K562 (cell line): ENCODE measurements around the gene SNX15.

Source experiments
- CBX5 ChIP-seq: IDR thresholded peaks from 2 replicates; pipeline ENCODE4 v1.6.1; 2014; ENCODE audit warnings: low read depth, borderline replicate concordance
- HMGXB4 ChIP-seq: sonication (generic); formaldehyde crosslinking; IDR thresholded peaks from 2 replicates; pipeline ENCODE4 v1.8.1; 2023; ENCODE audit warnings: mild to moderate bottlenecking, missing genetic modification reagents
- NFYB ChIP-seq: IDR thresholded peaks from 2 replicates; pipeline ENCODE4 v1.6.1; 2011; ENCODE audit warnings: mild to moderate bottlenecking, moderate library complexity; ENCODE audit not compliant: insufficient read length; ENCODE audit errors: extremely low read depth
- PHF20 ChIP-seq: fragments of 450-650 bp; IDR thresholded peaks from 2 replicates; pipeline ENCODE4 v1.6.1; 2018; ENCODE audit not compliant: partially characterized antibody
- POLR2AphosphoS2 ChIP-seq: IDR thresholded peaks from 2 replicates; pipeline ENCODE4 v1.6.1; 2012; ENCODE audit warnings: low read length, improper control_type of control experiment
- POLR2AphosphoS5 ChIP-seq: IDR thresholded peaks from 2 replicates; pipeline ENCODE4 v1.6.1; 2011; ENCODE audit warnings: mild to moderate bottlenecking, low read depth, low read length, moderate library complexity; ENCODE audit not compliant: control insufficient read depth, insufficient read depth
- SMAD1 ChIP-seq: fragments of 150-350 bp; IDR thresholded peaks from 2 replicates; pipeline ENCODE4 v1.6.1; 2014; ENCODE audit warnings: low read length, low read depth; ENCODE audit not compliant: partially characterized antibody
- TARDBP ChIP-seq: fragments of 450-650 bp; IDR thresholded peaks from 2 replicates; pipeline ENCODE4 v1.6.1; 2016
- ZBED1 ChIP-seq: IDR thresholded peaks from 2 replicates; pipeline ENCODE4 v1.6.1; 2014
- ZNF3 ChIP-seq: fragments of 250-450 bp; sonication (Bioruptor Pico); IDR thresholded peaks from 2 replicates; pipeline ENCODE4 v1.5.0; 2021; ENCODE audit warnings: mild to moderate bottlenecking, moderate library complexity
- ZSCAN29 ChIP-seq: fragments of 450-650 bp; IDR thresholded peaks from 2 replicates; pipeline ENCODE4 v1.6.1; 2017
- TF ChIP-seq, protein P1 (sequence below), 3 experiments: IDR thresholded peaks in 2 of 3; conservative IDR thresholded peaks in 1 of 3; 2 replicates each; pipeline ENCODE4 v1.5.1; 2011 to 2012; ENCODE audit warnings: low read length in 3 of 3, mild to moderate bottlenecking in 3 of 3, control low read depth in 2 of 3, improper control_type of control experiment in 1 of 3, inconsistent platforms in 1 of 3, low read depth in 1 of 3, mixed read lengths in 1 of 3, moderate library complexity in 1 of 3; ENCODE audit not compliant: insufficient read depth in 2 of 3

- TF ChIP-seq CBX5: no peak
- TF ChIP-seq ZBED1: no peak
- no peak for TF ChIP-seq ZNF3 (CRISPR knock-in tag)
- TF ChIP-seq POLR2AphosphoS5: no peak
- no peak for TF ChIP-seq NFYB
- TF ChIP-seq SMAD1: no peak
- TF ChIP-seq, protein P1, sequence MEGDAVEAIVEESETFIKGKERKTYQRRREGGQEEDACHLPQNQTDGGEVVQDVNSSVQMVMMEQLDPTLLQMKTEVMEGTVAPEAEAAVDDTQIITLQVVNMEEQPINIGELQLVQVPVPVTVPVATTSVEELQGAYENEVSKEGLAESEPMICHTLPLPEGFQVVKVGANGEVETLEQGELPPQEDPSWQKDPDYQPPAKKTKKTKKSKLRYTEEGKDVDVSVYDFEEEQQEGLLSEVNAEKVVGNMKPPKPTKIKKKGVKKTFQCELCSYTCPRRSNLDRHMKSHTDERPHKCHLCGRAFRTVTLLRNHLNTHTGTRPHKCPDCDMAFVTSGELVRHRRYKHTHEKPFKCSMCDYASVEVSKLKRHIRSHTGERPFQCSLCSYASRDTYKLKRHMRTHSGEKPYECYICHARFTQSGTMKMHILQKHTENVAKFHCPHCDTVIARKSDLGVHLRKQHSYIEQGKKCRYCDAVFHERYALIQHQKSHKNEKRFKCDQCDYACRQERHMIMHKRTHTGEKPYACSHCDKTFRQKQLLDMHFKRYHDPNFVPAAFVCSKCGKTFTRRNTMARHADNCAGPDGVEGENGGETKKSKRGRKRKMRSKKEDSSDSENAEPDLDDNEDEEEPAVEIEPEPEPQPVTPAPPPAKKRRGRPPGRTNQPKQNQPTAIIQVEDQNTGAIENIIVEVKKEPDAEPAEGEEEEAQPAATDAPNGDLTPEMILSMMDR (IDR thresholded peaks at IDR 0.05 in 2 of 3, conservative IDR thresholded peaks at IDR 0.05 in 1 of 3; ENCODE audit: insufficient read depth in 2 of 3, low read depth in 1 of 3, low read length in 3 of 3): no peak
- TF ChIP-seq TARDBP: no peak
- no peak for TF ChIP-seq POLR2AphosphoS2
- no peak for TF ChIP-seq PHF20
- TF ChIP-seq HMGXB4 (CRISPR knock-in tag): no peak
- TF ChIP-seq ZSCAN29: no peak
Measured at GRCh38 chr11:65003282-65003681, 24.0 kb upstream of the SNX15 start.
